Thyroid gland (tissue), 4 donors: ENCODE results near the gene KLF2. TPM values are rescaled to one million over a fixed set of nuclear protein-coding genes. Genes with fewer than 3 reads are reported as not detected.

Experiments used
- DNase-seq, 2 donors: peaks; one replicate each; pipeline ENCODE4 v3.0.0-alpha.2; 2019
- H3K27ac ChIP-seq, 3 donors: fragments of 200-600 bp; sonication (generic); 1 replicate in 2 of 3; 2 replicates in 1 of 3; pipeline ENCODE4 v1.5.1; 2016 to 2019; ENCODE audit warnings: mild to moderate bottlenecking in 1 of 3, moderate library complexity in 1 of 3
- H3K27me3 ChIP-seq: fragments of 200-600 bp; sonication (generic); one replicate; pipeline ENCODE4 v1.5.1; 2019
- H3K36me3 ChIP-seq, 2 donors: fragments of 200-600 bp; sonication (generic); one replicate each; pipeline ENCODE4 v1.5.1; 2016 to 2019
- H3K4me1 ChIP-seq, 2 donors: fragments of 200-600 bp; sonication (generic); one replicate each; pipeline ENCODE4 v1.5.1; 2017 to 2019
- H3K4me3 ChIP-seq, 3 donors: fragments of 200-600 bp; sonication (generic); replicated peaks in 1 of 3; 1 replicate in 2 of 3; 2 replicates in 1 of 3; pipeline ENCODE4 v1.5.1; 2016; ENCODE audit warnings: mild to moderate bottlenecking in 1 of 3
- H3K9me3 ChIP-seq: fragments of 200-600 bp; sonication (generic); one replicate; pipeline ENCODE4 v1.5.1; 2017
- POLR2A ChIP-seq, 2 donors: fragments of 450-650 bp; IDR thresholded peaks; one replicate each; pipeline ENCODE4 v1.6.1; 2017; ENCODE audit warnings: antibody characterized with exemption in 2 of 2, mild to moderate bottlenecking in 2 of 2, moderate library complexity in 1 of 2
- WGBS, 2 donors: methylation state at CpG; one replicate each; pipeline ENCODE4 v1.1.5; 2017; 5-methylcytosine and 5-hydroxymethylcytosine counted together
- intact Hi-C: fragments of 100-400 bp; cut with DNase I; formaldehyde crosslinking; loops from one replicate; pipeline ENCODE4 v1.15.1; 2023
- total RNA-seq, 4 donors: library from RNA; depleted of rRNA; stranded (reverse); fragments of >200 nt; gene quantifications; one replicate each; pipeline ENCODE4 v1.2.3, GENCODE V29; 2016
- TF ChIP-seq, protein P1 (sequence below), 6 experiments: fragments of 200-600 bp in 3 of 6; fragments of 450-650 bp in 3 of 6; sonication (generic) in 3 of 6; IDR thresholded peaks; one replicate each; pipeline ENCODE4 v1.5.1; 2016 to 2019; ENCODE audit warnings: antibody characterized with exemption in 6 of 6, mild to moderate bottlenecking in 2 of 6, inconsistent platforms in 1 of 6, moderate library complexity in 1 of 6

KLF2 gene
- total RNA-seq, 4 donors from 2014 or later, result 9.1 to 15.9 (median 14.0) TPM

DNA sequence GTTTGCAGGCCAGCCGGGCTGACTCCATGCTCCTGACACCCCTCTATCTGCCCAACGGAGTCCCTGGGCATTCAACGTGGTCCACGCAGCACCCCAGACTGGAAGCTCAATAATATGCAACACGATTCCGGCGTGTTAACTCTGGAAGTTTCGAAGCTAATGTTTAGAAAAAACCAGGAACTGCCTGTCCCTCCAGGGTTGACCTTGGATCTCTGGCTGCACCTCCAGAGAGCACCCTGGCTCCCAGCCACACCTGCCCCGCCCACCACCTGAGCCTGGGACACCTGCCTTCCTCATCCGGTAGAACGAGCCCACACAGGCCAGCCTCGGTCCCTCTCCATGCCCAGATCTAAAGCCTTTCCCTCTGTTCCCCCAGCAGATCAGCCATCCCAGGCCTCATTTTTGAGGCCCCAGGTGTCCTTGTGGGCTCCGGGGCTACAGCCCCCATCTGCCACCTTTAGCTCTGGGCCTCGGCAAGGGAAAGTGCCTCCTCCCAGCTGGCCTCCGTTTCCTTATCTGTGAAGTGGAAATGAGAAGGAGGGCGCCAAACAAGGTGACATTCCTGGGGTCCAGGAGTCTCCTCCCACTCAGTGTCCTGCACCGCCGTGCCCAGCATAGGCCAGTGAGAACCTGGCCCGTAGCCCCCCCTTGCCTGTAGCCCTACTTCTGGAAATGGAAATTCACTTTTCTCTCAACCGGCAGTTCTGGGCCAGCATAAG, 38.7 kb downstream of the KLF2 start:
- no peaks in the 10 kb centered on the region for H3K27me3 ChIP-seq
- WGBS, 2 donors, result 77 to 83% methylated on average over 20 of the region's 20 CpGs
- TF ChIP-seq, protein P1, sequence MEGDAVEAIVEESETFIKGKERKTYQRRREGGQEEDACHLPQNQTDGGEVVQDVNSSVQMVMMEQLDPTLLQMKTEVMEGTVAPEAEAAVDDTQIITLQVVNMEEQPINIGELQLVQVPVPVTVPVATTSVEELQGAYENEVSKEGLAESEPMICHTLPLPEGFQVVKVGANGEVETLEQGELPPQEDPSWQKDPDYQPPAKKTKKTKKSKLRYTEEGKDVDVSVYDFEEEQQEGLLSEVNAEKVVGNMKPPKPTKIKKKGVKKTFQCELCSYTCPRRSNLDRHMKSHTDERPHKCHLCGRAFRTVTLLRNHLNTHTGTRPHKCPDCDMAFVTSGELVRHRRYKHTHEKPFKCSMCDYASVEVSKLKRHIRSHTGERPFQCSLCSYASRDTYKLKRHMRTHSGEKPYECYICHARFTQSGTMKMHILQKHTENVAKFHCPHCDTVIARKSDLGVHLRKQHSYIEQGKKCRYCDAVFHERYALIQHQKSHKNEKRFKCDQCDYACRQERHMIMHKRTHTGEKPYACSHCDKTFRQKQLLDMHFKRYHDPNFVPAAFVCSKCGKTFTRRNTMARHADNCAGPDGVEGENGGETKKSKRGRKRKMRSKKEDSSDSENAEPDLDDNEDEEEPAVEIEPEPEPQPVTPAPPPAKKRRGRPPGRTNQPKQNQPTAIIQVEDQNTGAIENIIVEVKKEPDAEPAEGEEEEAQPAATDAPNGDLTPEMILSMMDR (IDR thresholded peaks at IDR 0.05), result no peak
- TF ChIP-seq POLR2A (IDR thresholded peaks at IDR 0.05), result no peak
- H3K4me3 ChIP-seq, result no peak overlapping the region
- peak; percentile 69 to 75 for DNase-seq
- H3K4me1 ChIP-seq, result peaks cover 12 to 17% of the 10 kb centered on the region in 2 donors
- H3K9me3 ChIP-seq, result no peaks in the 10 kb centered on the region
- no peak overlapping the region for H3K27ac ChIP-seq
- intact Hi-C loops, result no loop called here
- no peaks in the 10 kb centered on the region for H3K36me3 ChIP-seq

DNA sequence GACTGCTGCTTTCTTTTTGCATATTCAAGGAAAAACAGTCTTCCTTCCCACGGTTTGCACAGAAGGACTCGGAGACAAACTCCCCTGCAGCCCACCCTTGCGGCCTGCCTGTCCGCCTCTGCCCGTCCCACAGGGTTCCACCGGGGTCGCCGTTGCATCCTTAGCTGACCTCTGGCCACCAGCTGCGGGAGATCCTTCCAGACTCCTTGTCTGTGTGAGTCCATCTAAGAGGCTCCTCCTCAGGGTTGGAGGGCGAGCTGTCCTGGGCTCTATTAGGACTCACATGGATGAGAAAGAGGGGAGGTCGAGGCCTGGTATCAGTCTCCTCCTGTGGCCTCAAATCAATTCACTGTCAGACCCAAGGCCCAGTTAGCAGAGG, 39.2 kb downstream of the KLF2 start:
- intact Hi-C loops, result no loop called here
- no peaks in the 10 kb centered on the region for H3K36me3 ChIP-seq
- no peak overlapping the region for H3K4me3 ChIP-seq
- H3K27ac ChIP-seq, result no peak overlapping the region
- TF ChIP-seq, protein P1 (IDR thresholded peaks at IDR 0.05), result no peak
- no peak for TF ChIP-seq POLR2A (IDR thresholded peaks at IDR 0.05)
- no peaks in the 10 kb centered on the region for H3K9me3 ChIP-seq
- WGBS, 2 donors, result 79 to 87% methylated on average over 11 of the region's 11 CpGs
- H3K27me3 ChIP-seq, result no peaks in the 10 kb centered on the region
- peaks cover 12 to 17% of the 10 kb centered on the region in 2 donors for H3K4me1 ChIP-seq
- no peak for DNase-seq

DNA sequence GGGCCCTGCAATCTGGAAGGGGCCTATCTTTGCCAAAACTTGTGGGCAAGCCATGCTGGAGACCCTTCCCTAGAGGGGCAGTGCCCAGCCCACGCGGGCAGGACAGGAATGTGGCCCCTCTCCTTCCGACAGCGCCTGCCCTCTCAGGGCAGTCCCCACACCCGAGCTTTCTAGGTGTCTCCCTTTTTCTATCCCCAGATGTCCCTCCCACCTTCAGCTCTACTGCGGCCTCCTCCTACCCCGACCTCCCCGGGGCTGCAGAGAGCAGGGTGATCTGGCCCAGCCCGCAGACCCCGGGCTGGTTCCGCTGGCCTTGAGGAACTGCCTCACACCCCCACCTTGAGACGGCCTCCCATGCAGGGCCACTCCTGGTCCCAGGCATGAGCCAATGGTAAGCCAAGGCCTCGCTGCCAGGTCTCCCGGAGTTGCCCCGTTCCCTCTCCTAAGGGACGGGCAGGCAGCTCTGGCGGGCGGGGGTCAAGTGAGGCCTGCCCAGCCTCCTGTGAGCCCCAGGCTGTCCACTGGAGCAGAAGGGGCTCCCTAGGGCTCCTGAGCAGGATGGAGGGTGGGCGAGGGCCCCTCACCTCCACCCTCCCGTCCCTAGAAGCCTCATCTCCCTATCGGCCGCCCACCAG, 39.7 kb downstream of the KLF2 start:
- no peak for TF ChIP-seq POLR2A (IDR thresholded peaks at IDR 0.05)
- TF ChIP-seq, protein P1 (IDR thresholded peaks at IDR 0.05), result no peak
- H3K4me1 ChIP-seq, result peaks cover 12 to 15% of the 10 kb centered on the region in 2 donors
- no peaks in the 10 kb centered on the region for H3K36me3 ChIP-seq
- WGBS, 2 donors, result 86 to 90% methylated on average over 16 to 18 of the region's 22 CpGs
- H3K9me3 ChIP-seq, result no peaks in the 10 kb centered on the region
- no peaks in the 10 kb centered on the region for H3K27me3 ChIP-seq
- intact Hi-C loops, result no loop called here
- H3K4me3 ChIP-seq, result no peak overlapping the region
- DNase-seq, result no peak
- H3K27ac ChIP-seq, result no peak overlapping the region

DNA sequence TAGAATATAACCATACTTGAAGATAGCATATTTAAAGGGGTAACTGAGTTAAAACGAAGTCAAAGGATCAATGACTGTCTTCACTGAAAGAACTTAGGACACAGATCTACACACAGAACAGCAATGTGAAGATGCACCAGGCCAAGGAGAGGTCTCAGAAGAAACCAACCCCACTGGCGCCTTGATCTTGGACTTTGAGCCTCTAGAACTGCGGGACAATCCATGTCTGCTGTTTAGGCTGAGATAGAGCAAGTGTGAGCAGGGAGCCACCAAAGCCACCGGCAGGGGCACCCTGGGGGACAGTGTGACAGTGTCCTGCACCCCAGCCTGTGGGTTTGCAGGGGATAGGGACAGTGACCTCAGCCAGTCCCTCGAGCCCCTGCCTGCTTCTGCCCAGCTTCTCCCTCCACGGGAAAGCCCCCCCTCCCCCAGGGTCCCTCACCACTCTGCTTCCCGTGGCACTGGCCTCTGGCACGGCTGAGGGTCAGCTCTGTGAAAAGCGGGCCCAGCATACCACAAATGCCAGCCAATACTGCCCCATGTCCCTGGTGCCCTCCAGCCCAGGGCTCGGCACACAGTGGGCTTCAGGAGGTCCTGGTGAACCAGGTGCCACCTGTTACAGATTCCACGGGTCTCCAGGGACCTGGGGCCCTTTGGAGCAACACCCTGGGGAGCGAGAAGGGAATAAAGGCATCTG, 40.8 kb downstream of the KLF2 start:
- WGBS, 2 donors, result 87 to 92% methylated on average over 12 of the region's 12 CpGs
- Histone ChIP-seq H3K9me3 (no peaks in the 10 kb centered on the region), H3K27me3 (no peaks in the 10 kb centered on the region), H3K4me1 (peaks cover 12 to 17% of the 10 kb centered on the region in 2 donors), H3K36me3 (no peaks in the 10 kb centered on the region), H3K4me3 (no peak overlapping the region), H3K27ac (no peak overlapping the region)
- TF ChIP-seq POLR2A (IDR thresholded peaks at IDR 0.05), result no peak
- TF ChIP-seq, protein P1 (IDR thresholded peaks at IDR 0.05), result no peak
- DNase-seq, result no peak
- intact Hi-C loops, result no loop called here

DNA sequence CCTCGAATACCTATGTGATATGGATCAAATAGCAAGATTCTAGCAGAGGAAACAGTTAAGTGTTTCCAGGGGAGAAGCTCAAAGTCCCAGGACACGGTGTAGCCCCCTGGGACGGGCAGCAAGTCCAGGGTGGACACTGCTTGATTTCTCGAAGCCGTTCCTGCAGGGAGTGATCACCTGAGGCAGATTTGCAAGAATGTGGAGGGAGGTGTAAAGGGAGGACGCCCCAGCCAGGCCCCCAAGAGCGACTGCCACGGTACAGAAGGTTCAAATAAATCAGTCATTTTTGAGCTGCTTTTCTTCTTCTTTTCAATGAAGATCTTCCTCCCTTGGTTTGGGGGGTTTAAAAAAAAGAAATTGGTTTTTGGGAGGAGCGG, 41.4 kb downstream of the KLF2 start:
- no peak overlapping the region for H3K27ac ChIP-seq
- intact Hi-C loops, result no loop called here
- no peaks in the 10 kb centered on the region for H3K27me3 ChIP-seq
- H3K36me3 ChIP-seq, result no peaks in the 10 kb centered on the region
- no peak overlapping the region for H3K4me3 ChIP-seq
- H3K9me3 ChIP-seq, result no peaks in the 10 kb centered on the region
- TF ChIP-seq, protein P1 (IDR thresholded peaks at IDR 0.05), result no peak
- no peak for TF ChIP-seq POLR2A (IDR thresholded peaks at IDR 0.05)
- 81 to 91% methylated on average over 9 of the region's 9 CpGs for WGBS, 2 donors
- H3K4me1 ChIP-seq, result peaks cover 12 to 23% of the 10 kb centered on the region in 2 donors
- DNase-seq, result no peak
